Muscle layer of colon (tissue), 2 donors: ENCODE measurements around the gene DAZ3.
"Not testable (repeated sequence)": the region's sequence is repeated elsewhere in the genome, so short reads cannot be mapped to it uniquely, and the experiment has no call there.

Source experiments
- H3K27ac ChIP-seq: one replicate; pipeline ENCODE4 v1.7.0; 2013; ENCODE audit warnings: low read depth, mild to moderate bottlenecking, low read length, moderate library complexity
- H3K27me3 ChIP-seq, 2 donors: one replicate each; pipeline ENCODE4 v1.7.0; 2013; ENCODE audit warnings: low read length in 2 of 2, mild to moderate bottlenecking in 2 of 2; ENCODE audit not compliant: insufficient read depth in 2 of 2, control insufficient read depth in 1 of 2
- H3K36me3 ChIP-seq: one replicate; pipeline ENCODE4 v1.7.0; 2013; ENCODE audit warnings: mild to moderate bottlenecking, low read length; ENCODE audit not compliant: insufficient read depth
- H3K4me1 ChIP-seq: one replicate; pipeline ENCODE4 v1.7.0; 2013; ENCODE audit warnings: mild to moderate bottlenecking, low read length; ENCODE audit not compliant: insufficient read depth
- H3K4me3 ChIP-seq, 2 donors: one replicate each; pipeline ENCODE4 v1.7.0; 2013; ENCODE audit warnings: low read length in 2 of 2, low read depth in 1 of 2, mild to moderate bottlenecking in 1 of 2, moderate library complexity in 1 of 2
- H3K9ac ChIP-seq: one replicate; pipeline ENCODE4 v1.7.0; 2013; ENCODE audit warnings: low read length
- H3K9me3 ChIP-seq: one replicate; pipeline ENCODE4 v1.7.0; 2013; ENCODE audit warnings: mild to moderate bottlenecking, low read length
- donor health status: abdominal sarcoma.
- donor health status: Adenocarcinoma of cecum.

DAZ3 gene

GRCh38 chrY:24813293-24813692, at the start of gene DAZ3:
DAZ3 (minus strand) TSS chrY:24813393; CDS start chrY:24813185, 208 bp downstream.
- H3K27me3 ChIP-seq, H3K9me3 ChIP-seq, H3K4me1 ChIP-seq, H3K4me3 ChIP-seq, H3K27ac ChIP-seq, H3K36me3 ChIP-seq, H3K9ac ChIP-seq: not testable (repeated sequence)

- not testable (repeated sequence) for H3K27ac ChIP-seq, H3K4me1 ChIP-seq, H3K4me3 ChIP-seq, H3K27me3 ChIP-seq, H3K9ac ChIP-seq, H3K9me3 ChIP-seq, H3K36me3 ChIP-seq
Observed at GRCh38 chrY:24833619-24834018, 20.4 kb upstream of the DAZ3 start, which contains the start of gene DAZ4. DAZ4 (plus strand) TSS chrY:24833919; CDS start chrY:24834127, 208 bp downstream.

- H3K36me3 ChIP-seq, H3K9ac ChIP-seq, H3K27me3 ChIP-seq, H3K27ac ChIP-seq, H3K4me1 ChIP-seq, H3K4me3 ChIP-seq, H3K9me3 ChIP-seq: not testable (repeated sequence)
Observed at GRCh38 chrY:24825069-24825468, 11.9 kb upstream of the DAZ3 start.

GRCh38 chrY:24824184-24824879, 11.1 kb upstream of the DAZ3 start:
- not testable (repeated sequence) for H3K27me3 ChIP-seq, H3K4me1 ChIP-seq, H3K36me3 ChIP-seq, H3K4me3 ChIP-seq, H3K9ac ChIP-seq, H3K9me3 ChIP-seq, H3K27ac ChIP-seq

- not testable (repeated sequence) for H3K27ac ChIP-seq, H3K9me3 ChIP-seq, H3K4me1 ChIP-seq, H3K4me3 ChIP-seq, H3K9ac ChIP-seq, H3K36me3 ChIP-seq, H3K27me3 ChIP-seq
Observed at GRCh38 chrY:24821836-24822235, 8.6 kb upstream of the DAZ3 start.
